Measurements from ENCODE around the gene CBX1. TPM values are rescaled to one million over a fixed set of nuclear protein-coding genes. Genes with fewer than 3 reads are reported as not detected.
A peak's percentile ranks its signal among the peaks of the same experiment; 100 is the strongest.

Gene CBX1
- total and polyA plus RNA-seq, 2 of the 4 experiments (the other 2 are of a cell fraction) = 35.0 to 54.9 TPM

- Histone ChIP-seq H3K4me2 (ENCODE audit: low read depth, low read length) (peak within 1 kb of the TSS; percentile 91), H3K23ac (ENCODE audit: low read depth, low read length) (peak within 1 kb of the TSS; percentile 95), H4K91ac (ENCODE audit: insufficient read depth, low read depth, low read length) (peak within 1 kb of the TSS; percentile 99), H2BK5ac (ENCODE audit: low read depth, low read length, poor library complexity, severe bottlenecking) (peak within 1 kb of the TSS; percentile 98), H2AFZ (replicated peaks; ENCODE audit: low read length, poor library complexity) (peak within 1 kb of the TSS; percentile 99), H4K20me1 (ENCODE audit: insufficient read depth, low read length) (peaks cover 27% of the 10 kb centered on the region), H3K27me3 (ENCODE audit: control insufficient read depth, insufficient read depth, low read length) (no peaks in the 10 kb centered on the region), H3K4me3 (ENCODE audit: insufficient read depth, low read depth, low read length) (peak within 1 kb of the TSS; percentile 86), H3K9ac (ENCODE audit: low read depth, low read length) (peak within 1 kb of the TSS; percentile 90), H3K36me3 (ENCODE audit: control insufficient read depth, insufficient read depth, low read length) (peaks cover 20% of the 10 kb centered on the region), H4K8ac (ENCODE audit: low read depth in 2 of 2, low read length in 2 of 2) (peak within 1 kb of the TSS; percentile 94 to 100), H3K4me1 (ENCODE audit: control insufficient read depth, insufficient read depth, low read length) (peaks cover 24% of the 10 kb centered on the region), H2AK5ac (ENCODE audit: low read depth, low read length) (peak within 1 kb of the TSS; percentile 100), H2BK120ac (ENCODE audit: low read depth, low read length) (peak within 1 kb of the TSS; percentile 87), H2AK9ac (replicated peaks; ENCODE audit: low read depth, low read length, poor library complexity) (peak within 1 kb of the TSS; percentile 100), H3K18ac (ENCODE audit: low read depth, low read length) (peak within 1 kb of the TSS; percentile 92), H3K56ac (ENCODE audit: extremely low read depth, insufficient read depth, low read length) (peak within 1 kb of the TSS; percentile 94), H3K9me1 (ENCODE audit: insufficient read depth, low read length) (peaks cover 24% of the 10 kb centered on the region), H3K14ac (replicated peaks; ENCODE audit: low read depth, low read length) (peak within 1 kb of the TSS; percentile 97), H2BK15ac (ENCODE audit: low read depth, low read length) (peak within 1 kb of the TSS; percentile 87), H3K9me3 (ENCODE audit: control insufficient read depth, insufficient read depth, low read length) (no peaks in the 10 kb centered on the region), H4K5ac (ENCODE audit: low read depth, low read length) (peak within 1 kb of the TSS; percentile 99), H3K79me1 (ENCODE audit: low read depth in 1 of 2, low read length in 2 of 2) (peaks cover 16 to 66% of the 10 kb centered on the region in 2 experiments), H3K4ac (ENCODE audit: low read depth, low read length) (peak within 1 kb of the TSS; percentile 99), H2BK20ac (ENCODE audit: low read depth, low read length) (peak within 1 kb of the TSS; percentile 47; the same call in 1 of the 2 replicates), H3K27ac (ENCODE audit: insufficient read depth, low read length) (peak within 1 kb of the TSS; percentile 98)
- TF ChIP-seq CEBPB (IDR thresholded peaks at IDR 0.05; ENCODE audit: low read depth, low read length) (peak; percentile 79), FOS (IDR thresholded peaks at IDR 0.05; ENCODE audit: low read depth, low read length) (peak; percentile 42; the same call in 1 of the 2 replicates), RFX5 (IDR thresholded peaks at IDR 0.05; ENCODE audit: low read depth, low read length) (no peak), MAZ (IDR thresholded peaks at IDR 0.05; ENCODE audit: borderline replicate concordance, low read depth, low read length) (0 out of 2 replicates have a peak, but pooled peaks have one; percentile 62), NFE2L2 (IDR thresholded peaks at IDR 0.05; ENCODE audit: low read depth, low read length) (peak; percentile 58), RAD21 (IDR thresholded peaks at IDR 0.05; ENCODE audit: low read length) (no peak), CTCF (conservative IDR thresholded peaks at IDR 0.05; ENCODE audit: low read depth, low read length) (no peak), POLR2A (IDR thresholded peaks at IDR 0.05; ENCODE audit: low read depth, low read length) (peak; percentile 90), USF2 (IDR thresholded peaks at IDR 0.05; ENCODE audit: low read depth, low read length) (peak; percentile 61), MXI1 (IDR thresholded peaks at IDR 0.05; ENCODE audit: borderline replicate concordance, low read depth, low read length) (no peak)
- CTCF ChIA-PET = interaction anchor here (0.8 to 1.8 kb wide), 3 partner anchors 21 to 24 kb away, joined by 3 to 11 read pairs (median 6); no protein-coding TSS in a partner anchor
- no TSS peak for BruUV-seq (replicated peaks)
- intact Hi-C loops (cut with micrococcal nuclease) (loop anchor here (1.0 to 5.0 kb wide), 2 partner anchors 23 to 444 kb away; no protein-coding TSS in a partner anchor), in situ Hi-C loops (cut with MboI; ENCODE audit: low sequenced_read_pairs) (no loop called here), dilution Hi-C loops (cut with HindIII; ENCODE audit: low sequenced_read_pairs, unreplicated experiment) (no loop called here)
- ATAC-seq (ENCODE audit: low read depth) (peak; percentile 91), DNase-seq (peak; percentile 100)
- POLR2A ChIA-PET (ENCODE audit: unreplicated experiment) = interaction anchor here (0.6 to 0.7 kb wide), 2 partner anchors 17 to 1758 kb away, joined by 3 read pairs; no protein-coding TSS in a partner anchor
- 1% methylated on average over 16 of the region's 47 CpGs; no CpG with 5 or more reads in 1 of the 2 experiments for WGBS, 2 experiments (ENCODE audit: extremely low coverage in 2 of 2, insufficient read length in 1 of 2)
These were observed 53.4 kb downstream of the CBX1 start, which contains the start of gene NFE2L1 for GRCh38 chr17:48047741-48048383. Gene NFE2L1 (plus strand): TSS chr17:48048359. CDS start chr17:48051119, 2,760 bp downstream.
